Measurements from ENCODE around the gene ARHGEF7.

ARHGEF7 gene

DNA sequence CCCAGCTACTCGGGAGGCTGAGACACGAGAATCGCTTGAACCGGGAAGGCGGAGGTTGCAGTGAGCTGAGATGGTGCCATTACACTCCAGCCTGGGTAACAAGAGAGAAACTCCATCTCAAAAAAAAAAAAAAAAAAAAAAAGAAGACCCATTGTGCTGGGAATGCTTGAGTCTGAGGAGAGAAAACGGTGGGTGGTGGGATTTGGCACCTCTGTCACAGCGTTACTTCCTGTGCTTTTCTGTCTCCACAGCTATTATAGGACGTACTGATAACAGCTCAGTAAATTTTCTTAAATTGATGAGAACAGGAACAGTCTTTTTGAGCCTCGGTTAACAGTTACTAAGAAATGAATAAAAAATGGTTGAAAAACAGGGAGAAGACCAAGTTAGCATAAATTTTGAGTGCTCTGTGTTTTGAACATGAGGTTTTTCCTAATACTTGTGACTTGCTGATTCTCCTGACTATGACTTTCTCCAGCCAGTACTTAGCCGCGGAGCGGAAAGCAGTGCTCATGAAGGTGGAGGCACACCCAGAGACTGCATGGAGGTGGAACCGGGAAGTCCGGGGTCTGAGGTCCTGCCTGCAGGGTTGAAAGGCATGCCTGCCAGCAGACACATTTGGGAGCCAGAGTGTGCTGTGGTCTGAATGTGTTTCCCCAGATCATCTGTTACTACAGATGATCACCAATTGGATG is 150.0 kb downstream of the ARHGEF7 start:
- H3K27me3 ChIP-seq: no peaks in the 10 kb centered on the region
- H3K4me3 ChIP-seq: no peak overlapping the region
- peaks cover 3% of the 10 kb centered on the region; the same call in 1 of the 2 replicates for H3K9me3 ChIP-seq
- no peak overlapping the region for H3K4me2 ChIP-seq
- no peak overlapping the region for H3K9ac ChIP-seq
- H3K36me3 ChIP-seq: peaks cover 84% of the 10 kb centered on the region
- peaks cover 92% of the 10 kb centered on the region for H4K20me1 ChIP-seq
- TF ChIP-seq Cebpa-rat (IDR thresholded peaks at IDR 0.05): no peak
- no peak overlapping the region for H3K27ac ChIP-seq
- H3K4me1 ChIP-seq: no peaks in the 10 kb centered on the region

DNA sequence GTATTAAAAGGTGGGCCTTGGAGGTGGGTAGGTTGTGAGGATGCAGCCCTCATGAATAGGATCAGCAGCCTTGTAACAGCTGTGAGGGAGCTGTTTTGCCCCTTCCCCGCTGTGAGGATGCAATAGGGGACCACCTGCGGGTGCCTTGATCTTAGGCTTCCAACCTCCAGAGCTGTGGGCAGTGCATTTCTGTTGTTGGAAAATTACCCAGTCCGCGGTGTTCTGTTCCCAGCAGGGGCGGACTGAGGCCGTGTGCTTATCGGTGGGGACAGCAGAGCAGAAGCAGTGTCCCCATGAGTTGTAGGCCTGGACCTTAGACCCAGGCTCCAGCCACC is 150.6 kb downstream of the ARHGEF7 start:
- H3K27me3 ChIP-seq: no peaks in the 10 kb centered on the region
- H3K9me3 ChIP-seq: no peaks in the 10 kb centered on the region
- H4K20me1 ChIP-seq: peaks cover 97% of the 10 kb centered on the region
- no peak overlapping the region for H3K27ac ChIP-seq
- no peak overlapping the region for H3K4me3 ChIP-seq
- H3K36me3 ChIP-seq: peaks cover 86% of the 10 kb centered on the region
- TF ChIP-seq Cebpa-rat (IDR thresholded peaks at IDR 0.05): no peak
- no peak overlapping the region for H3K9ac ChIP-seq
- H3K4me2 ChIP-seq: no peak overlapping the region
- no peaks in the 10 kb centered on the region for H3K4me1 ChIP-seq

DNA sequence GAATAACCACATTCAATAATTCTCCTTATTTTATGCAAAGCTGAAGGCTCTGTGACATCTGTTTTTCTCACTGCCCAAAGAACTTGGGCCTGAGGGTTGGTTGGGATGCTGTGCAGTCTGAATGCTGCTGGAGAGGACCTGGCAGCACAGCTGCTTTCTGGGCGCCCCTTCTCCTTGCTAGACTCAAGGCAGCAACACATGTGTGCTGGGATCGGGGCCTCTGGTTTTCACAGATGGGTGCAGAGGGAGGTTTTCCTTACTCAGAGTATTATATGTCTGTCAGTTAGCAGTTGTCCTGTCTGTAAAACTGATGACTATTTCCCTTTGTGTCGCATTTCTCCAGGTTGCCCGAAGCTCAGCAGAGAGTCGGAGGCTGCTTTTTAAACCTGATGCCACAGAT is 152.1 kb downstream of the ARHGEF7 start:
- Histone ChIP-seq H3K9ac (no peak overlapping the region), H3K36me3 (peaks cover 100% of the 10 kb centered on the region), H3K9me3 (no peaks in the 10 kb centered on the region), H3K4me1 (no peaks in the 10 kb centered on the region), H4K20me1 (peaks cover 99% of the 10 kb centered on the region), H3K4me2 (no peak overlapping the region), H3K4me3 (no peak overlapping the region), H3K27me3 (no peaks in the 10 kb centered on the region), H3K27ac (no peak overlapping the region)
- no peak for TF ChIP-seq Cebpa-rat (IDR thresholded peaks at IDR 0.05)

DNA sequence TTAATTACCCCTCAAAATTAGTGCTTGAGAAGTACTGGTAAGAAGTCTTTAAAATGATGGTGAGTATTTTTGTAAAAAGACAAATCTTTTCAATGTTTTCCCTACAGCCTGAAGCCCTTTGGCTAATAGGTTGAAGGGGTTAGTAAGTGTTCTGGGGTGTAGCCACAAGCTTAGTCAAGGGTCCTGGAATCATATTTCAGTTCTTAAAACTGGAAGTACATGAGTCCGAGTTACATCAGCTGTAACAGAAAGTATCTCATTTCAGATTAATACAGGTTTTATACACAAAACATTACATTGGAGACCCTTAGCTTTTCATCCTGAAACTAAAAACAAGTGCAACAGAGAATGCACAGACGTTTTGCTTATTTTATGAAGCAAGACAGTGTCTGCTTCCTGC is 152.7 kb downstream of the ARHGEF7 start:
- H3K4me3 ChIP-seq: no peak overlapping the region
- no peaks in the 10 kb centered on the region for H3K4me1 ChIP-seq
- no peak overlapping the region for H3K4me2 ChIP-seq
- H3K36me3 ChIP-seq: peaks cover 100% of the 10 kb centered on the region
- no peaks in the 10 kb centered on the region for H3K9me3 ChIP-seq
- no peak overlapping the region for H3K27ac ChIP-seq
- no peak overlapping the region for H3K9ac ChIP-seq
- no peaks in the 10 kb centered on the region for H3K27me3 ChIP-seq
- peaks cover 99% of the 10 kb centered on the region for H4K20me1 ChIP-seq
- TF ChIP-seq Cebpa-rat (IDR thresholded peaks at IDR 0.05): no peak

DNA sequence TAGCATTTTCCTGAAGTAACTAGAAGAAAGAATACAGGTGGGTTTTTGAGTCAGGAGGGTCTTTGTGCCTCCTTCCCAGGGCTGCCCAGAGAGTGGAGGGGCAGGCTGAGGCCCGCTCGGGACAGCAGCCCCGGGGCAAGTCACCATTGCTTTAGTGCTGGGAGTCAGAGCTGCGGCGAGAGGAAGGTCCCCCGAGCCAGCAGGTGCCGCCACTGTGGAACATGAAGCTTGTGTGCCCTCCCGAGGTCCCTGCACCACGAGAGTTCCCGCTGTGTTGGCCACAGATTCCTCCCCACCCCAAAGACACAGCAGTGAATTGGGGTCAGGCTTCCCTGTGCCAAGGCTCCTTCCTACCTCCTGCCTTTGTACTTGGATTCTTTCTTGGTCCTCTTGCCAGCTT is 154.4 kb downstream of the ARHGEF7 start:
- no peaks in the 10 kb centered on the region for H3K27me3 ChIP-seq
- H3K4me2 ChIP-seq: no peak overlapping the region
- H3K27ac ChIP-seq: no peak overlapping the region
- H3K4me3 ChIP-seq: no peak overlapping the region
- no peak for TF ChIP-seq Cebpa-rat (IDR thresholded peaks at IDR 0.05)
- H4K20me1 ChIP-seq: peaks cover 99% of the 10 kb centered on the region
- no peaks in the 10 kb centered on the region for H3K4me1 ChIP-seq
- peaks cover 100% of the 10 kb centered on the region for H3K36me3 ChIP-seq
- H3K9ac ChIP-seq: no peak overlapping the region
- no peaks in the 10 kb centered on the region for H3K9me3 ChIP-seq

DNA sequence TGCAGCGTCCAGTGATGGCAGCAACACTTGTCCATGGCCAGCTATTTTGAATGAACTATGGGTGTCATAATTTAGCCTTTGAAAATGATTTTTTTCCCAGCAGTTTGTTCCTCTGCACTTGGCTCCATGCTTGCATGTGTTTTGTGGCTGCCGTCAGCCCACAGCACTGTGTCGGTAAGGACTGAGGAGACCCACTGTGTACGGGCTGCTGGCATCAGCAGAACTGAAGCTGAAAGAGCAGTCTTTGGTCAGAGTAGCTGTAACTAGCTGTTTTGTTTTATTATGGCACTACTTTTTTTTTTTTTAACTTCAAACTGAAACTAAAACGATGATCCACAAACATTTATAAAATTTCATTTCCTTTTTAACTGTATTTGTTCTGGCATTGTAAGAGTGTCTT is 155.0 kb downstream of the ARHGEF7 start:
- Histone ChIP-seq H3K4me2 (no peak overlapping the region), H3K4me1 (no peaks in the 10 kb centered on the region), H3K9ac (no peak overlapping the region), H3K27me3 (no peaks in the 10 kb centered on the region), H3K27ac (no peak overlapping the region), H3K4me3 (no peak overlapping the region), H3K9me3 (no peaks in the 10 kb centered on the region), H4K20me1 (peaks cover 99% of the 10 kb centered on the region), H3K36me3 (peaks cover 100% of the 10 kb centered on the region)
- TF ChIP-seq Cebpa-rat (IDR thresholded peaks at IDR 0.05): no peak

DNA sequence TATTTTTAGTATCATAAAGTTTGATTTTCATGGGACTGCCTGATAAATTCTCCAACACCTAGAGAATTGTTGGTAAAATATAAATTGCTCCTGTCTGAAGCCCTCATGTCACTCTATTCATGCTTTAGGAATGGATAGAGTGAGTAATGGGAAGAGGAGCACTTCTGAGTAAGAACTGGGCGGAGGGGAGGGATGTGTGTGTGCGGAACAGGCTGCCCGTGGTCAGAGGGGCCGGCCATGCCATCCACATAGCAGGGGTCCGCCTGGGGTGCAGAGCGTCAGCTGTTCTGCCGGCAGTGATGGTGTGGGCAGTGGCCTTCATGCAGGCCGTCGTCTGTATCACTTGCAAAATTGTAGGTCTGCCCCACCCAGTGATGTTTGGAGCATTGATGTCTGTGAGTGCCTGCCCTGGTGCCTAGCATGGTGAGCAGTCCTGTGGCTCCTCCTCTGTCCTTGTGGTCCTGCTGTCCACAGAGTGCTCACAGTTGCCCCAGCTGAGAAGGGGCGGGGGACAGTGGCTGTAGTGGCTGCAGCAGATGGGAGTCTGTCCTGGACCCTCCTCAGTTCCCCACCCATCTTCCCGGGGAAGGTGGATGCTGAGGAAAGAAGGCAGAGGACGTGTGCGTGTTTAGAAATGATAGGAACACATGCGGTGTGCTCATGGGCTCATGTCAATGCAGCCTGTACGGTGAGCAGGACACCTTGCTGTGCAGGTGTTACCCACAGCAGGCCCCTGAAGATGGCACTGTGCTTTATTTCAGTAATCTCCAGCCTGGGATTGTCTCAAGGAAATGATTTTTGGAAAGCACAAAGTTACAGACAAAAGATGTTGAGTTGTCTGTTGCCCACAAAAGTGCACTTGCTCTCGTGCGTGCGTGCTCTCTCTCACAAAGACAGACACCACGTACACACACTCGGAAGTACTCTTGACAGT is 155.9 kb downstream of the ARHGEF7 start:
- no peak overlapping the region for H3K4me3 ChIP-seq
- TF ChIP-seq Cebpa-rat (IDR thresholded peaks at IDR 0.05): no peak

DNA sequence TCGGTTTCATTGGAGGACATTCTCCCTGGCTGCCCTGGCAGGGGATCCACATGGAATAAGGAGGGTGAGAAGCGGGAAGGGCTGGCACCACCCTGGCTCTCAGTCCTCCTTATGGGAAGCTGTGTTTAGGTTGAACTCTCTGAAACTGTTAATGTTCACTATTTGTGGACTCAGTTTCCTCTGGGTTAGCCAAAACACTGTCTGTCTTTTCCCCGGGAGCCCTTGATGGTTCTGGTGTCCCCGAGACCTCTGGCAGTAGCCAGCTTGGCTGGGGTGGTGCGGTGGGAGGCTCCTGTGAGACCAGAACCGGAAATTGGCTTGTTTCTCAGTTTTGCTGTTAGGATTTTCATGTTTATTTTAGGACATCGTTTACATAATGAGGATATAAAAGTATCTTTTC is 157.0 kb downstream of the ARHGEF7 start:
- H3K4me2 ChIP-seq: no peak overlapping the region
- no peaks in the 10 kb centered on the region for H3K4me1 ChIP-seq
- no peak for TF ChIP-seq Cebpa-rat (IDR thresholded peaks at IDR 0.05)
- H4K20me1 ChIP-seq: peaks cover 89% of the 10 kb centered on the region
- no peak overlapping the region for H3K4me3 ChIP-seq
- peaks cover 100% of the 10 kb centered on the region for H3K36me3 ChIP-seq
- no peaks in the 10 kb centered on the region for H3K9me3 ChIP-seq
- H3K27ac ChIP-seq: no peak overlapping the region
- no peaks in the 10 kb centered on the region for H3K27me3 ChIP-seq
- no peak overlapping the region for H3K9ac ChIP-seq

More for the DNA sequence above, 155.9 kb downstream of the ARHGEF7 start:
- peaks cover 100% of the 10 kb centered on the region for H3K36me3 ChIP-seq
- H4K20me1 ChIP-seq: peaks cover 99% of the 10 kb centered on the region
- H3K9me3 ChIP-seq: no peaks in the 10 kb centered on the region
- no peaks in the 10 kb centered on the region for H3K27me3 ChIP-seq
- no peak overlapping the region for H3K9ac ChIP-seq
- no peak overlapping the region for H3K27ac ChIP-seq
- no peaks in the 10 kb centered on the region for H3K4me1 ChIP-seq
- no peak overlapping the region for H3K4me2 ChIP-seq

DNA sequence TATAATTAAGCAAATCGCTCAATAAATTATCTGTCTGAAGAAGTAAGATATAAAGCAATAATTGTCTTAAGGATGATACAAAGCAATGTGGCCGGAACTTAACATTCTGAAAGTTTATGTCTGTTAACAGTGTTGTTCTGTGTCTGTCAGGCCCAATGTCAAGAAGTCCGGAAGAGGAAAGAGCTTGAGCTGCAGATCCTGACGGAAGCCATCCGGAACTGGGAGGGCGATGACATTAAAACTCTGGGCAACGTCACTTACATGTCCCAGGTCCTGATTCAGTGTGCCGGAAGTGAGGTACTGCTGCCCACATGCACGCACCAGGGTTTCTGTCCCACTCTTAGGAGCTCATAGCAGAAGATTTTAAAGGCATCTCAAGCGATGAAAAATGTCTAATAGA is 160.3 kb downstream of the ARHGEF7 start:
- H3K4me3 ChIP-seq: no peak overlapping the region
- no peak for TF ChIP-seq Cebpa-rat (IDR thresholded peaks at IDR 0.05)
- peaks cover 98% of the 10 kb centered on the region for H3K36me3 ChIP-seq
- no peaks in the 10 kb centered on the region for H3K9me3 ChIP-seq
- H3K4me1 ChIP-seq: no peaks in the 10 kb centered on the region
- H3K27ac ChIP-seq: no peak overlapping the region
- no peaks in the 10 kb centered on the region for H3K27me3 ChIP-seq
- no peak overlapping the region for H3K9ac ChIP-seq
- H4K20me1 ChIP-seq: peaks cover 84% of the 10 kb centered on the region
- no peak overlapping the region for H3K4me2 ChIP-seq

DNA sequence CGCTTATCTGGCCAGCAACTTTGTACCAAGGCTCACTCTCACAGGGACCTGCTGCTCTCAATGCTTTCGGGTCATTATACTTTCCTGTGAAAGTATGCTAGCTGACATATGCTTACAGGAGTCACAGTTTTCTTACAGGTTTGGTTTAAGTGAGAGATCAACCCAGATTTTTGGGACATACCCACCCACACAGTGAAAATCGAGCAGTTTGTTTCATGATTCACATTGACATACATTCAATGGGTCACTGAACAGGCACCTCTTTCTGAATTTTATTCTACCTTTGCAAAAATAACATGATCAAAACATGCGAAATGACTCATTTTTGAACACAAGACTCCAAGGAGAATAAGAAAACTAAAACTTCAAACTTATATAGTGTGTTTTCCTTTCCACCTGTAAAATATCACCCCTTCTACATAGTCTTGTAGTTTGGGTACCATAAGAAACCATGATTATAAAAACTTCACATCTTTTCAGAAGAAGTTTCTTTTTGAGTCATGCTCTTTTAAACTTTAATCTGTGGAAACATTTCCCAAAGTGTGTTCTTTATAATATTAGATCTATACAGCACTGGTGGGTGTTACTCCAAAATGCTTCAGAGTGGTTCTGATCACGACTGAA is 161.0 kb downstream of the ARHGEF7 start:
- H3K9me3 ChIP-seq: no peaks in the 10 kb centered on the region
- peaks cover 81% of the 10 kb centered on the region for H4K20me1 ChIP-seq
- no peak overlapping the region for H3K9ac ChIP-seq
- no peak overlapping the region for H3K4me3 ChIP-seq
- H3K36me3 ChIP-seq: peaks cover 96% of the 10 kb centered on the region
- peaks cover 2% of the 10 kb centered on the region for H3K4me1 ChIP-seq
- H3K27me3 ChIP-seq: no peaks in the 10 kb centered on the region
- H3K4me2 ChIP-seq: no peak overlapping the region
- TF ChIP-seq Cebpa-rat (IDR thresholded peaks at IDR 0.05): no peak
- no peak overlapping the region for H3K27ac ChIP-seq
